ENCODE measurements around the gene ARHGEF11. TPM values are rescaled to one million over a fixed set of nuclear protein-coding genes. Genes with fewer than 3 reads are reported as not detected.

The ARHGEF11 gene
- polyA plus RNA-seq, 1 donor (not counting 4 experiments of a cell fraction or from before 2014, with no cell fraction given) = 8.0 TPM

- DNase-seq (ENCODE audit: low read depth, low spot score) = no peak
- H3K79me2 ChIP-seq (ENCODE audit: control insufficient read depth, insufficient read depth, low read length) = no peaks in the 10 kb centered on the region
- no peak overlapping the region for H3K9ac ChIP-seq (ENCODE audit: control insufficient read depth, extremely low read depth, insufficient read depth, low read length)
- H3K36me3 ChIP-seq (ENCODE audit: control insufficient read depth in 2 of 2, extremely low read depth in 1 of 2, insufficient read depth in 2 of 2, low read length in 2 of 2) = peaks cover 3 to 13% of the 10 kb centered on the region in 2 experiments
- TF ChIP-seq CTCF (optimal IDR thresholded peaks at IDR 0.05 in 1 of 3, IDR thresholded peaks at IDR 0.05 in 1 of 3, conservative IDR thresholded peaks at IDR 0.05 in 1 of 3; ENCODE audit: extremely low read depth in 1 of 3, insufficient read depth in 2 of 3, low read length in 3 of 3) (no peak), EZH2 (IDR thresholded peaks at IDR 0.05; ENCODE audit: low read length) (no peak)
- H3K9me1 ChIP-seq (ENCODE audit: control insufficient read depth, extremely low read depth, insufficient read depth, low read length) = no peaks in the 10 kb centered on the region
- H2AFZ ChIP-seq (ENCODE audit: control insufficient read depth, low read length) = no peak overlapping the region
- H3K4me3 ChIP-seq (ENCODE audit: control insufficient read depth in 2 of 3, extremely low read depth in 1 of 3, insufficient read depth in 2 of 3, low read depth in 1 of 3, low read length in 3 of 3) = no peak overlapping the region
- no peak overlapping the region for H3K4me2 ChIP-seq (ENCODE audit: control insufficient read depth, extremely low read depth, insufficient read depth, low read depth, low read length)
- dilution Hi-C loops (cut with MboI; ENCODE audit: extremely low pct_ligation_motif_present, low sequenced_read_pairs) = no loop called here
- no peak for FAIRE-seq
- H3K27ac ChIP-seq (ENCODE audit: control insufficient read depth, insufficient read depth, low read length) = no peak overlapping the region
- H4K20me1 ChIP-seq (ENCODE audit: control insufficient read depth, extremely low read depth, insufficient read depth, low read length) = no peaks in the 10 kb centered on the region
- H3K27me3 ChIP-seq (ENCODE audit: control insufficient read depth, extremely low read depth, insufficient read depth, low read length) = no peaks in the 10 kb centered on the region
- no peaks in the 10 kb centered on the region for H3K4me1 ChIP-seq (ENCODE audit: control insufficient read depth, extremely low read depth, insufficient read depth, low read length)
- no peaks in the 10 kb centered on the region for H3K9me3 ChIP-seq (ENCODE audit: control insufficient read depth, low read depth, low read length)
Measured at GRCh38 chr1:156973417-156973816, 72.1 kb downstream of the ARHGEF11 start.

- no peak for TF ChIP-seq CTCF (optimal IDR thresholded peaks at IDR 0.05 in 1 of 3, IDR thresholded peaks at IDR 0.05 in 1 of 3, conservative IDR thresholded peaks at IDR 0.05 in 1 of 3; ENCODE audit: extremely low read depth in 1 of 3, insufficient read depth in 2 of 3, low read length in 3 of 3)
- TF ChIP-seq EZH2 (IDR thresholded peaks at IDR 0.05; ENCODE audit: low read length) = no peak
- H3K9me1 ChIP-seq (ENCODE audit: control insufficient read depth, extremely low read depth, insufficient read depth, low read length) = no peaks in the 10 kb centered on the region
- dilution Hi-C loops (cut with MboI; ENCODE audit: extremely low pct_ligation_motif_present, low sequenced_read_pairs) = no loop called here
- H3K9me3 ChIP-seq (ENCODE audit: control insufficient read depth, low read depth, low read length) = no peaks in the 10 kb centered on the region
- H2AFZ ChIP-seq (ENCODE audit: control insufficient read depth, low read length) = no peak overlapping the region
- no peaks in the 10 kb centered on the region for H3K79me2 ChIP-seq (ENCODE audit: control insufficient read depth, insufficient read depth, low read length)
- H4K20me1 ChIP-seq (ENCODE audit: control insufficient read depth, extremely low read depth, insufficient read depth, low read length) = no peaks in the 10 kb centered on the region
- peaks cover 5 to 13% of the 10 kb centered on the region in 2 experiments for H3K36me3 ChIP-seq (ENCODE audit: control insufficient read depth in 2 of 2, extremely low read depth in 1 of 2, insufficient read depth in 2 of 2, low read length in 2 of 2)
- no peak overlapping the region for H3K27ac ChIP-seq (ENCODE audit: control insufficient read depth, insufficient read depth, low read length)
- no peaks in the 10 kb centered on the region for H3K4me1 ChIP-seq (ENCODE audit: control insufficient read depth, extremely low read depth, insufficient read depth, low read length)
- no peak for FAIRE-seq
- no peaks in the 10 kb centered on the region for H3K27me3 ChIP-seq (ENCODE audit: control insufficient read depth, extremely low read depth, insufficient read depth, low read length)
- DNase-seq (ENCODE audit: low read depth, low spot score) = no peak
- no peak overlapping the region for H3K9ac ChIP-seq (ENCODE audit: control insufficient read depth, extremely low read depth, insufficient read depth, low read length)
- no peak overlapping the region for H3K4me3 ChIP-seq (ENCODE audit: control insufficient read depth in 2 of 3, extremely low read depth in 1 of 3, insufficient read depth in 2 of 3, low read depth in 1 of 3, low read length in 3 of 3)
- no peak overlapping the region for H3K4me2 ChIP-seq (ENCODE audit: control insufficient read depth, extremely low read depth, insufficient read depth, low read depth, low read length)
Measured at GRCh38 chr1:156970017-156970416, 75.5 kb downstream of the ARHGEF11 start.
